K562 (cell line): ENCODE results near the gene CDC42EP2.

Experiments
- NR2F6 ChIP-seq: fragments of 450-650 bp; formaldehyde crosslinking; IDR thresholded peaks from 2 replicates; pipeline ENCODE4 v1.4.0; 2020; ENCODE audit warnings: mild to moderate bottlenecking
- TF ChIP-seq, protein P1 (sequence below), 2 experiments: fragments of 450-650 bp in 1 of 2; IDR thresholded peaks; 2 replicates each; pipeline ENCODE4 v1.6.1; 2011 to 2017; ENCODE audit warnings: low read depth in 2 of 2, antibody characterized with exemption in 1 of 2, borderline replicate concordance in 1 of 2, low read length in 1 of 2, mild to moderate bottlenecking in 1 of 2, mixed read lengths in 1 of 2; ENCODE audit not compliant: control insufficient read depth in 1 of 2
- TF ChIP-seq, protein P2 (sequence below): fragments of 250-450 bp; sonication (Bioruptor Pico); IDR thresholded peaks from 2 replicates; pipeline ENCODE4 v1.4.0; 2020; ENCODE audit warnings: borderline replicate concordance

DNA sequence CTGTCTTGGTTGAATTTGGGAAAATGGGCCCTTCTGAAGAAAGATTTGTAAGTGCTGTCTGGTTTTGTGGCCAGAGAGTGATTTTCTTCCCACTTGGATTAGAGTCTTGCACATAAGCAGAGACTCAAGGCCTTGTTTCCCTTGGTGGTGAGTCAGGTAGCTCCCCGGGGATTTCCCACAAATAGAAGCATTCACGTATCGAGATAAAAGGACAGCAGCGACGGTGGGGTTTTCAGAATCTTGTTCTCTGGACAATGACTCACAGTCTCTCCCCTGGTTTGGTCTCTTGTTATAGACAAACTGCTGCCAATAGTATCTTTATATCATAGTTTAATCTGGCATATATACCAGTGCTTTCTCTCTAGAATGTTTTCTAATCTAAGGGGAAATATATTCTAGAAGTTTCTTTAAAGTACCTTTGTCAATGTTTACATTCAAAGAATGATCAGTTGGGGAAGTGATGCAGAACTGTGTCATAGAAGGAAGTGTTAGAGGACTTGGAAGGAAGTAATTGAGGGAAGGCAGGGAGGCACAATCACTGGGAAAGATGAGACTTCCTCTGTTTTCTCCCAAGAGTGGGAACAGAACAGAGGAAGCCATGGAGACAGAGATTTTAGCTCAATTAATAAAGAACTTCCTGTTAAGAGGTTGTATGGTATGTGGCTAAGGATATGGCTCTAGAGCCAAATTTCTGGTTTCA is 34.8 kb upstream of the CDC42EP2 start:
- no peak for TF ChIP-seq NR2F6 (CRISPR knock-in tag)
- TF ChIP-seq, protein P1, sequence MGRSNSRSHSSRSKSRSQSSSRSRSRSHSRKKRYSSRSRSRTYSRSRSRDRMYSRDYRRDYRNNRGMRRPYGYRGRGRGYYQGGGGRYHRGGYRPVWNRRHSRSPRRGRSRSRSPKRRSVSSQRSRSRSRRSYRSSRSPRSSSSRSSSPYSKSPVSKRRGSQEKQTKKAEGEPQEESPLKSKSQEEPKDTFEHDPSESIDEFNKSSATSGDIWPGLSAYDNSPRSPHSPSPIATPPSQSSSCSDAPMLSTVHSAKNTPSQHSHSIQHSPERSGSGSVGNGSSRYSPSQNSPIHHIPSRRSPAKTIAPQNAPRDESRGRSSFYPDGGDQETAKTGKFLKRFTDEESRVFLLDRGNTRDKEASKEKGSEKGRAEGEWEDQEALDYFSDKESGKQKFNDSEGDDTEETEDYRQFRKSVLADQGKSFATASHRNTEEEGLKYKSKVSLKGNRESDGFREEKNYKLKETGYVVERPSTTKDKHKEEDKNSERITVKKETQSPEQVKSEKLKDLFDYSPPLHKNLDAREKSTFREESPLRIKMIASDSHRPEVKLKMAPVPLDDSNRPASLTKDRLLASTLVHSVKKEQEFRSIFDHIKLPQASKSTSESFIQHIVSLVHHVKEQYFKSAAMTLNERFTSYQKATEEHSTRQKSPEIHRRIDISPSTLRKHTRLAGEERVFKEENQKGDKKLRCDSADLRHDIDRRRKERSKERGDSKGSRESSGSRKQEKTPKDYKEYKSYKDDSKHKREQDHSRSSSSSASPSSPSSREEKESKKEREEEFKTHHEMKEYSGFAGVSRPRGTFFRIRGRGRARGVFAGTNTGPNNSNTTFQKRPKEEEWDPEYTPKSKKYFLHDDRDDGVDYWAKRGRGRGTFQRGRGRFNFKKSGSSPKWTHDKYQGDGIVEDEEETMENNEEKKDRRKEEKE (IDR thresholded peaks at IDR 0.05; ENCODE audit: borderline replicate concordance in 1 of 2, control insufficient read depth in 1 of 2, low read depth in 2 of 2, low read length in 1 of 2) = no peak
- TF ChIP-seq, protein P2, sequence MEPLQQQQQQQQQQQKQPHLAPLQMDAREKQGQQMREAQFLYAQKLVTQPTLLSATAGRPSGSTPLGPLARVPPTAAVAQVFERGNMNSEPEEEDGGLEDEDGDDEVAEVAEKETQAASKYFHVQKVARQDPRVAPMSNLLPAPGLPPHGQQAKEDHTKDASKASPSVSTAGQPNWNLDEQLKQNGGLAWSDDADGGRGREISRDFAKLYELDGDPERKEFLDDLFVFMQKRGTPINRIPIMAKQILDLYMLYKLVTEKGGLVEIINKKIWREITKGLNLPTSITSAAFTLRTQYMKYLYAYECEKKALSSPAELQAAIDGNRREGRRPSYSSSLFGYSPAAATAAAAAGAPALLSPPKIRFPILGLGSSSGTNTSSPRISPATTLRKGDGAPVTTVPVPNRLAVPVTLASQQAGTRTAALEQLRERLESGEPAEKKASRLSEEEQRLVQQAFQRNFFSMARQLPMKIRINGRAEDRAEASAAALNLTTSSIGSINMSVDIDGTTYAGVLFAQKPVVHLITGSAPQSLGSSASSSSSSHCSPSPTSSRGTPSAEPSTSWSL = no peak
